Femur (tissue), 1 donor: ENCODE measurements around the gene APC2.
"Not testable (repeated sequence)": the region's sequence is repeated elsewhere in the genome, so short reads cannot be mapped to it uniquely, and the experiment has no call there.

Source experiments
- DNase-seq: peaks from one replicate; pipeline ENCODE4 v3.0.0-alpha.2; 2017

Gene APC2

DNA sequence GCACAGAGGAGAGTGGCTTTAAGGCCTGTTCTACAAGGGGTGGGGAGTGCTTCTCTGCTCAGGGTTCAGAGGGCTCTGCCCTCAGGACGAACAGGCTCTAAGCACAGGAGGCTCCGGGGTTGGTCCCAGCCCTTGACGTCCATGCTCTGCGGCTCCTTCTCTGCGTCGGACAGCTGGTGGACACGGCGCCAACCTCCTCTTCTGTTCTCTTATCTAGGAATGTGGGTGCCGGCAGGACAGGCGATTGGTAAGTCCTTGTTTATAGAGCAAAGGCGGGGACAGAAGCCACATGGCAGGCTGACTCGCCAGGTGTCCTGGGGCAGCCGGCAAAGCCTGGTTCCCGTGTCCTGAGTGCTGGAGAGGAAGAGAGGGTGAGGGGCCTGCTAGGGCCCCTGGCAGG is 20.2 kb upstream of the APC2 start:
- no peak for DNase-seq

- DNase-seq, result no peak
These were observed 19.7 kb upstream of the APC2 start for GRCh38 chr19:1430246-1430645.

- DNase-seq, result no peak
These were observed 18.0 kb upstream of the APC2 start for GRCh38 chr19:1431759-1432506.

DNA sequence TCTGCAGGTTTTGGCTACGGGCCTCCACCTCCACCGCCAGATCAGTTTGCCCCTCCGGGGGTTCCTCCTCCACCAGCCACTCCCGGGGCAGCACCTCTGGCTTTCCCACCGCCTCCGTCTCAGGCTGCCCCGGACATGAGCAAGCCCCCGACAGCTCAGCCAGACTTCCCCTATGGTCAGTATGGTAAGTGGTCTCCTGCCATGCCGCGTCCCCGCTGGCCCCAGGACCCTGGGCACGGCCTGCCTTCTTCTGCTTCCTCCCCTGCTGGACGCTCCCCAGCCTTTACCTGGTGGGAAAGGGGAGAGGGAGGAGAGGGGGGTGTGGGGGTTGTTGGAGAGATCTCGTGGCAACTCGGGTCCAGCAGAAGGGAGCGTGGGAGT is 17.4 kb upstream of the APC2 start:
- DNase-seq, result no peak

GRCh38 chr19:1433119-1434039 is 16.5 kb upstream of the APC2 start:
- DNase-seq, result no peak

DNA sequence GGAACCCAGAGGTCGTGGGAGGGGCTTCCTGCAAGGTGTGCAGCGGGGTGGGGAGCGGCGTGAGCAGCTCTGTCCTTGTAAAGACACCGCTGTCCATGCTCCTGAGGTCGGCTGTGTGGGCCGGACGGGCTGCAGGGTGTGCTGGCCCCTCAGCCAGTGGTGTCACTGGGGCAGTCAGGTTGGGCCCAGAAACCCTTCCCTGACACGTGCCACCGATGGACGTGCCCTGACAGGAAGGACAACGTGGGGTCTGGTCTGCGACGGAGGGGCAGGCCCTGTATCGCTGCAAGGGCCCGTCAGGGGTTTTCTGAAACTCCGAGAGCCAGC is 15.9 kb upstream of the APC2 start:
- DNase-seq, result no peak

DNA sequence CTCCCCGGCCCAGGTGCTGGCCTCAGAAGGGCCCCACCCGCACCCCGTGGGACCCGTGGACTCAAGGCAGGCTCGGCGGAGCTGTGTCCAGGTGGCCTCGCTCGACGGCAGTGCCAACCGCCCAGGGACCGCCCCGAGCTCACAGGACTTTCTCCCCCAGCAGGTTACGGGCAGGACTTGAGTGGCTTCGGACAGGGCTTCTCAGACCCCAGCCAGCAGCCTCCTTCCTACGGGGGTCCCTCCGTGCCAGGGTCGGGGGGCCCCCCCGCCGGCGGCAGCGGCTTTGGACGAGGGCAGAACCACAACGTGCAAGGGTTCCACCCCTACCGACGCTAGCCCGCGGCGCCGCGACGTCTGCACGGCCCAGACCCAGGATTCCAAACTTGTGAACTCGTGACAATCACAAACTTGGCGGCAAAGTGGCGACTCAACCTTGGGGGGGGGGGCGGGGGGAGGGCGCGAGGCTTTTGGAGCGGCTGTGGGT is 15.3 kb upstream of the APC2 start:
- no peak for DNase-seq

GRCh38 chr19:1435378-1435989 is 14.4 kb upstream of the APC2 start:
- no peak for DNase-seq

GRCh38 chr19:1437609-1438008 is 12.3 kb upstream of the APC2 start:
- DNase-seq, result no peak

GRCh38 chr19:1438035-1438932 is 11.6 kb upstream of the APC2 start, which contains the start of gene RPS15:
TSS of gene RPS15 (plus strand) at chr19:1438396. CDS start at chr19:1438426, 30 bp downstream.
- DNase-seq, result peak; percentile 97

DNA sequence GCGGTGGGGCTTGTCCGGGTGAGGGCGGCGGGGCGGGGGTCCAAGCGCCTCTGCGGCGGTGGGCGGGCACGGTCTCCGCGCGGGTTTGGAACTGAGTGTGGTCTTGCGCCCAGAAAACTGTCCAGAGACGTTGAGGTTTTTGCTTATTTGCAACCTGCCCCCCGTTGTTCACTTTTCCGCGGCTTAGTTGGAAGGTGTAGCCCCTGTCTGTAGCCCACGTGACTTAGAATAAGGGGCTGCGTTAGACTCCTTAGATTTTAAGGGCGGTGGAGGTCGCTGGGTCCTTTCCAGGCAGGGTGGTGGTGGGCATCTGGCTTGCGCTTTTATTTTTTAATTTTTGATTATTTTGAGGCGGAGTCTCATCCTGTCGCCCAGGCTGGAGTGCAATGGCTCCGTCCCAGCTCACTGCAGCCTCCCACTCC is 11.0 kb upstream of the APC2 start:
- no peak for DNase-seq

DNA sequence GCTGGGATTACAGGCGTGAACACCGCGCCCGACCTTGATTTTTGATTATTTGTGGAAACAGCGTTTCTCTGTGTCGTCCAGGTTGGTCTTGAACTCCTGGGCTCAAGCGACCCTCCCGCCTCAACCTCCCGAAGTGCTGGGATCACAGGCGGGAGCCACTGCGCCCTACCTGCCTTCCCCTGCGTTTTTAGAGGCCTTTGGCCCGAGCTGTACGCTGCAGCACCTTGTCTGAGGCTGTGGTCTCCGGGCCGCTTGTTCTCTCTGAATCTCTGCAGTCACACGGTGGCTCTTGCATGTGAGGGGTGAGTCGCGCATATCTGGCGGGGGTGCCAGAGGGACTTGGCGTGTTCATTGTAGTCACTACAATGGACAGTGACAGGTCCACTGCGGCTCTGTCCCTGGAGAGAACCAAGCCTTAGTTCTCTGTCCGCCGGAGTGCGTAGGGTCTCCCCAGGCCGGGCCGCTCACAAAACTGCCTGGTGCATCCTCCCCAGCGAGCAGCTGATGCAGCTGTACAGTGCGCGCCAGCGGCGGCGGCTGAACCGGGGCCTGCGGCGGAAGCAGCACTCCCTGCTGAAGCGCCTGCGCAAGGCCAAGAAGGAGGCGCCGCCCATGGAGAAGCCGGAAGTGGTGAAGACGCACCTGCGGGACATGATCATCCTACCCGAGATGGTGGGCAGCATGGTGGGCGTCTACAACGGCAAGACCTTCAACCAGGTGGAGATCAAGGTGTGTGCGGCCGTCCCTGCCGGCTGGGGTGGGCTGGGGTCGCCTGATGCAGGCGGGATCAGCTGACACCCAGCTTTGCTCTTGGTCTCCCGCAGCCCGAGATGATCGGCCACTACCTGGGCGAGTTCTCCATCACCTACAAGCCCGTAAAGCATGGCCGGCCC is 10.2 kb upstream of the APC2 start:
- DNase-seq, result not testable (repeated sequence)

DNA sequence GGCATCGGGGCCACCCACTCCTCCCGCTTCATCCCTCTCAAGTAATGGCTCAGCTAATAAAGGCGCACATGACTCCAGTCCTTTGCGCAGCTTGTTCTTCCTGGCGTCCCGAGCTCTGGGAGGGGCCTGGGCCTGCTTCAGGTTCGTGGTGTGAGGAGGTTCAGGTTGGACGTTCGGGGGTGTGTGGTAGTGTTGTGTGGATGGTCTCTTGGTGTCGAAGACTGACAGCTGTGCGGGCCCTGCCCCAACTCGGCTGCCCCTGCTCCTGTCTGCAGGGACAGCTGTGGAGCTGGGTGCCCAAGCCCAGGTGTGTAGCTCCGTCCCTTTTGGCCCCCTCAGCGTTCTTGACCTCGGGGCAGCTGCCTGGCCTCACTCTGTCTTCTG is 9.5 kb upstream of the APC2 start:
- DNase-seq, result no peak

DNA sequence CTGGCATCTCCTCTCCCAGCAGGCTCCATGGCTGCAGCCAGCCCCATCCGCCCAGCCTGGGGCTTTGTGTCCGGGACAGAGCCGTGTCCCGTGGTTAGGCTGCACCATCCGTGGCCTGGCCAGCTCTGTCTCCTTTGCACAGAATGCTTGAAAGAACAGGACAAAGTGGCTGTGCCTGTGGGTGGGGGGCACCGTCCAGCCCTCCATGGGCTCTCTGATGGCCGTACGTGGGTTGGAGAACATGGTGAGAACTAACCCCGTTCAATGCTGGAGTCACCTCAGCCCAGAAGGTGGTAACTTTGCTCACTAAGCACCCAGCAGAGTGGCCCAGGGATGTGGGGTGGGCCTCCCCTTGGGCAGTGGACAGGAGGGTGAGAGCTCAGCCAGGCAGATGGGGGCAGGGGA is 8.9 kb upstream of the APC2 start:
- no peak for DNase-seq

DNA sequence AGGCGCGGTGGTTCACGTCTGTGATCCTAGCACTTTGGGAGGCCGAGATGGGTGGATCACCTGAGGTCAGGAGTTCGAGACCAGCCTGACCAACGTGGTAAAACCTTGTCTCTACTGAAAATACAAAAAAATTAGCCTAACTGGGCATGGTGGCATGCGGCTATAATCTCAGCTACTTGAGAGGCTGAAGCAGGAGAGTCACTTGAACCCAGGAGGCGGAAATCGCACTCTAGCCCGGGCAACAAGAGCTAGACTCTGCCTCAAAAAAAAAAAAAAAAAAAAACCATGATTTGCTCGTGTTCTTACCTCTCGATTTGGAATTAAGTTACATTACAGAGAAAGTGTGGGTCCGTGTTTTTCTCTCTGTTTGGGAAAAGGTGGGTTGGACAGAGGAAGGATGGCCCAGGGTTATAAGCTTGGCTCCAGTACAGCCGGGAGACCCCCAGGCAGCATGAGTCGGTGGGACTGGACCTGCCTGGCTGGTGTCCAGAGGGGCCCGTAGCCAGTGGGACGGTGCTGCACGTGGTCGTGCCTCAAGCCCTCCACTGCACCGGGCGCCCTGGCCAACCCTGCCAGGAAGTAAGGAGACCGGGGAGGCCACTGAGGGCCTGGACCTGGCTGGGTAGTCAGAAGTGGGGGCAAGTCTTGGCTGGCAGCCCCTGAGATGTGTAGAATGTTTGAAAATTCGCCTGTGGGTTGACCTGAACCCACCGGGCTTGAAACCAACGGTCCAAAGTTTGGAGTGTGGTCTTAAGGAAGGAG is 8.1 kb upstream of the APC2 start:
- DNase-seq, result no peak

- DNase-seq, result peak; percentile 77
These were observed 4.6 kb upstream of the APC2 start for GRCh38 chr19:1445185-1445931.

DNA sequence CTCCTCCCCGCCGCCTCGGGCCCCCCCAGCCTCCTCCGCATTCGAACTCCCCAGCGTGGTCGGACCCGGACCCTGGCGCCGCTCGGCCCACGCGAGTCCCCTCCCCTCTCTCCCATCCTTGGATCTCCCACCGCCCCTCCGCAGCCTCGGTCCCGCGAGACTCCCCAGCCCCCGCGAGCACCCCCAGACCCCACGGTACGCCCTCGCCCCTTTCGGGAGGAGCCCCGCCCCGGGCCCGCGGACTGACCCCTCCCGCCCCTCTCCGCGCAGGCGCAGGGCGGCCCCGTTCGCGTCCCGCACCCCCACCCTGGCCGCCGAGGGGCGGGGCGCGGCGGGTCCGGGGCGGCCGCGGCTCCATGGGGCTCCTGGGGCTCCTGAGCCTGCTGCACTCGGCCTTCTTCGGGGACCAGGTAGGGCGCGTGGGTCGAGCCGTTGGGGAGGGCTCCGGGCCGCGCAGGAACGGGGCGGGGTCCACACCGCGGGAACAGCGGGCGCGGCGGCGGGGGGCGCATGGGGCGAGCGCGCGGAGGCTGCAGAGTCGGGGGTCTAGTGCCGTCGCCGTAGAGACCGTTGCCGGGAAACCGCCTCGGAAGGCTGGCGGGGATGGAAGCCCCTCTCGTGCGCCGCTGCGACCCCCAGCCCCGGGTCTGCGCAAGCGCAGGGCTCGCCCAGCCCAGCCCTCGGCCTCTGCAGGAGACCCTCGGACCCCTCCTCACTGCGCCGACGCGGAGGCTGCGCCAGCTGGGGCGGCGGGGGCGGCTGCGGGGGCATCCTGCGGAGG is 3.8 kb upstream of the APC2 start:
- DNase-seq, result peak; percentile 62

- DNase-seq, result no peak
These were observed 3.0 kb upstream of the APC2 start for GRCh38 chr19:1446713-1447481.
